ENCODE data around the gene PDE4B.

- TF ChIP-seq CTCF (IDR thresholded peaks at IDR 0.05) (no peak), POLR2A (IDR thresholded peaks at IDR 0.05) (no peak)
Observed at GRCh38 chr1:66339944-66340343, 547.2 kb downstream of the PDE4B start.

All from lower leg skin (tissue), 3 donors.